ENCODE results near the gene UBE2O.

Gene UBE2O

DNA sequence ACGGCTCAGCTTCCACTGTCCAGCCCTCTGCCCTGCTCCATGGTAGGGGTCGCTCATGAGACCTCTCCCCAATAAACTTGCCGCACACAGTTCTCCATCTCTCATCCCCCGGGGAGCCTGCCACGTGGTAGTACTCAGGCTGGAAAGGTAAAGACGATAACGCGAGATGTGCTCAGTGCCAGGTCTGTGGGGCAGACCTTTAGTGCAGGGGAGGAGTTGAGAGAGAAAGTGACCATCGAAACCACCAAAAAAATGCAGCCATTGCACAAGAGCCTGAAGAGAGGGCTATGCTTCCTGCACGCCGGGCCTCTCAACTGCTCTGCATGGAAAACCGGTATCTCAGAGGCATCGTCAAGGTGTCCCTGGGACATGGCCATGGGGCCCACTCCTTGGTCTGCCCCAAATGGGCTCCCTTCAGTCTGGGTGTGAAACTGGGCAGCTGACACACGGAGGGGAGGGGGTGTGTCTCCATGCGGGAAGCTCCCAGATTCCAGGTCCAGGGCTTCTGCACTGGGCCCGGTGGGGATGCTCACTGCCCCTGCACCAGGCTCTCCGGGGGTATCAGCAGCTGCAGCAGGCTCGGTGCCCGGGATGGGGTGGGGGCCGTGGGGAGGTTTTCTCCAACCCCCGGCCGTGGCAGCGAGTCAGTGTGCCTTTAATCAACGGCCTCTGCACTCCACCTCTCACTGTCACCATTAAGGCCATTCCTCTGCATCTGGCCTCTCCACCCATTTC, 9.8 kb upstream of the UBE2O start:
- DNase-seq = no peak

DNA sequence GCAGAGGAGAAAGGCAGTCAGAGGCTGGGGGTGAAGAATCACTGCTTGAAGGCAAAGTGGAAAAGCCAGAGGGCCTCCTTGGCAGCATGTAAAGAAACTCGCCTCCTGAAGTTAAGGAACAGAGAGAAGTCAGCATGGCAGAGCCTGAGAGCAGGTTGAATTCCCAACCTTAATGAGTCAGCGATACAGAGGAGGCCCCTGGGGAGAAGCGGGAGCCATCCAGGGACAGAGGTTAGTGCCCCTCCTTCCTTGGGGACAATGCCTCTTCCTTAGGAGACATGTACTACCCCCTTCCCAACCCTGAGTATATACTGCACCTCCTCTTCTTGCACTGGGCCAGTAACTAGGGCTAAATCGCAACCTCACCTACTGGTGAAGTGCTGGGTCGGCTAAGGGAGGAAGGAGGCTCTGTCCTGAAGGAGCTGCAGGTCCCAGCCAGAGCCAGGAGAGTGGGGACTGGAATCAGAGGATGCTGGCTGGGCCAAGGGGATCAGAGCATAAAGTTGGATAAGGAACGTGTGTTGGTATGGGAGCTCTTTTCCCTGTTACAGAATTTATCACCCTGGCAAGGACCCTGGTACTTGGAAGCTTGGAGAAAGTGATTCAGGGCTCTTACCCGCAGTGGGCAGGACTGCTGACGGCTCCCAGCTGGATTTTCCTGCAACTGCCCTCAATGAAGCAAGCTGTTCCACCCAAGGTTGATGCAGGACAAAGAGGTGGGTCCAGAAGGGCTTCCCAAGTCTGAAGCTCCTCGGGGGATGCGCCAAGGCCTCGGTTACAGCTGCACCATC, 9.0 kb upstream of the UBE2O start:
- DNase-seq = no peak

DNA sequence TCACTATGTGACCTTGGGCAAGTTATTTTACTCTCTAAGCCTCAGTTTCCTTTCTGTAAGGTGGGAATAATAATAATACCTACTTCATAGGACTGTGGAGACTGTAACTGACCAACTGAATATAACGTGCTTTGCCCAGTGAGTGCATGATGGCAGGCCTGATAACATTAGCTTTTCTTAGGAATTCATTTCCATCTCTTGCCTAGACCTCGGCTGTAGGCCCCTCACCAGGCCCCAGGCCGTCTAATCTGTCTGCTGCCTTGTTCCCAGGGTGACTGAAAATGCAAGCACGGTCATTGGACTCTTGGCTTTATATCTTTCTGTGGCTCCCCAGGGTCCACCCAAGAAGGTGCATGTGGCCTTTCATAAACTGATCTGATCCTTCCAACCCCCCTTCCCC, 6.7 kb upstream of the UBE2O start:
- no peak for DNase-seq

DNA sequence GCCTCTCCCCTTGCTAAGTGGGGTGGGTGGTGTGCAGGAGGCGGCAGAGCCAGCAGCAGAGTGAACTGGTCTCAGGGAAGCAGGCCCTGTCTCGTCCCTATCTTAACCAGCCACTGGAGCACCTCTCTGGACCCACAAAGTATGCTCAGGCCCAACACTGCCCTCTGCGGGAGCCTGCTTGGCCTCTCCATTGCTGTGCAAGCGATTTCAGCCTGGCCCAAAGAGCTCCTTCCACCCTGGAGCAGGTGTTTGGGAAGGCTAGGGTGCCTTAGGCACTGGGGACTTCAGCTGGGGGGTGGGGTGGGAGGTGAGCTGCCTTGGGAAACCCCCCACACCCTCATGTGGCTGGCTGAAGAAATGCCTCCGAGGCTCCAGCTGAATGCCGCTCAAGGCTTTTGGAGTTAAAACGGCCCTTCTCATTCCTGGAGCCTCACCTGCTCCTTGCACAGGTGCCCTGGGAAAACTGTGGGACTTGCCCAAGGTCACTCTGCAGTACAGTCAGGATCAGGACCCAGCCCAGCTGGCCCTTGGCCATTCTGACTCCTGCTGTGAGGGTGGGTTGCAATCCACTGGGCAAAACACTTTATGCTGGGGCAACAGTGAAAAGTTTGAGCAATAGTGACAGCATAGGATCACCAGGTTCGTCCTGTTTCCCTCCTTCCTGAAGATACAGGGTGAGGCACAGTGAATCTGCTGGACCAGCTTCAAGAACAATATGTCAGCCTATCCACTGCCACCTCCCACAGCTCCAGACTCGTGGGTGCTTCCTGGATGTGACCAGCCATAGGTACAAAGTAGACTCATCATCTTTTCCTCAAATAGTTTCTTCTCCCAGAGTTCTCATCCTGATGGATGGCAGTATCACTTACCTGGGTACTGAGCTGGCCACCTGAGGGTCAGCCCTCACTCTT, 5.9 kb upstream of the UBE2O start:
- DNase-seq = peak; percentile 73 to 91

DNA sequence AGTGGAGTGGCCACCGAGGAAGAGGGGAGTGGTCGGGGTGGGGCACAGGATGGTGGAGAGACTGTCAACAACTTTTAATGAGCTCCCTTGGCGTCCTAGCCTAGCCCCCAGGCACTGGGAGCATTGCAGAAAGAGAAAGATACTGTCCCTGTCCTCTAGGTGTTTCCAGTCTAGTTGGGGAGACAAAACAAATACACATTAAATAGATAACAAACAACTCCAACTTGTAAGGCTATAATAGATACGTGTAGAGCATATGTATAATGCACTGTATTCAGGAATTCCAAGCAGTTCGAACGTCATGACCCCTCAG, 435 bp upstream of the UBE2O start:
- no peak for DNase-seq

DNA sequence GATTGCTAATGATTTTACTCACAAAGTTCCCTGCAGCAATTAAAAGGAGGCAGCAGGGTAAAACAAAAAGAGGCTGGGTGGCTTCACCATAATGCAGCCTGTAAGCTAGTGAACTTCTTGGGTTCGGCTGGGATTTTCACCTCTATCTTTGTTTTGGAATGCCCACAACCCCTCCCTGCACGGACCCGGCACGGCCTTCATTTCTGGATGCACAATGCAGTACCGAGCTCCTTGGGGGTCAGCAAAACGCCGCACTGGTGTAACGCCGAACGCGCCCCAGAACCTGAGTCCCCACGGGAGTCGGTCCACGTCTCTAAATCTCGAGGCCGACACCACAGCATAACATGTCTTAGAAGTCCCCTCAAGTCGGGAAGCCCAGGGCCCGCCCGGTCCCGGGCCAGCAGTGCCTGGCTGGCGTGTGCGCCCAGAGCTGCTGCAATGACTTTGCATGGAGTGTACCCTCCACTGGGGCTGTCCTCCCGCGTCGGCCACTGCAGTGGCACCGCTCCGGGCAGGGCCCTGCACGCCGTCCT, 759 bp downstream of the UBE2O start:
- peak; percentile 55 to 62 for DNase-seq

DNA sequence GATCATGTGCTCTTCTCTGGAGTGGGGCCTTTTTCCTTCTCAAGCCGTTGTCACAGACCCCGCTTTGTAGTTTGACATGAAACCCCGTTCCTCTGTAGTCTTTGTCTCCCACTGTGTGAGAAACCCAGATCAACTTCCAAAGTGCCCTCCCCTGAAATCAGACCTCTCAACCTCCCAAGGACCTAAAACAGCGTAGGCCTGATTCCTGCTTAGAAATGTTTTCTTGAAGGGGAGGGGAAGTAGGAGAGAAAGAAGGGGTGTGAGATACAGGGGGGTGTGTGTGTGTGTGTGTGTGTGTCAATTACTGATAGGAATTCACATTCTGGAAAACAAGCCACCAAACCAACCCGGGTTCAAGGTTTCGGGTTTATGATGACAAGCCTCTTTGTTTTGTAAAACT, 1.4 kb downstream of the UBE2O start:
- DNase-seq = peak in 1 of 2 experiments; percentile 34

DNA sequence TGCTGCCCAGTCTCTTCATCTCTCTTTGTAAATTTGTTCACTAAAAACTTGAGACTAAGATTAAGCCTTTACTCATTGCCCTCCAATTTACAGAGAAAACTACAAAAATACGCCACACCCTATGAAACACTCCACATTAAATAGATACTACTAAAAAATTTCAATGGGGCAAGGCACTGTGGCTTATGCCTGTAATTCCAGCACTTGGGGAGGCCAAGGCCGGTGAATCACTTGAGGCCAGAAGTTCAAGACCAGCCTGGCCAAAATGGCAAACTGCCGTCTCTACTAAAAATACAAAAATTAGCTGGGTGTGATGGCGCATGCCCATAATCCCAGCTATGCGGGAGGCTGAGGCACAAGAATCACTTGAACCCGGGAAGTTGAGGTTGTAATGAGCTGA, 3.8 kb downstream of the UBE2O start:
- DNase-seq = no peak

DNA sequence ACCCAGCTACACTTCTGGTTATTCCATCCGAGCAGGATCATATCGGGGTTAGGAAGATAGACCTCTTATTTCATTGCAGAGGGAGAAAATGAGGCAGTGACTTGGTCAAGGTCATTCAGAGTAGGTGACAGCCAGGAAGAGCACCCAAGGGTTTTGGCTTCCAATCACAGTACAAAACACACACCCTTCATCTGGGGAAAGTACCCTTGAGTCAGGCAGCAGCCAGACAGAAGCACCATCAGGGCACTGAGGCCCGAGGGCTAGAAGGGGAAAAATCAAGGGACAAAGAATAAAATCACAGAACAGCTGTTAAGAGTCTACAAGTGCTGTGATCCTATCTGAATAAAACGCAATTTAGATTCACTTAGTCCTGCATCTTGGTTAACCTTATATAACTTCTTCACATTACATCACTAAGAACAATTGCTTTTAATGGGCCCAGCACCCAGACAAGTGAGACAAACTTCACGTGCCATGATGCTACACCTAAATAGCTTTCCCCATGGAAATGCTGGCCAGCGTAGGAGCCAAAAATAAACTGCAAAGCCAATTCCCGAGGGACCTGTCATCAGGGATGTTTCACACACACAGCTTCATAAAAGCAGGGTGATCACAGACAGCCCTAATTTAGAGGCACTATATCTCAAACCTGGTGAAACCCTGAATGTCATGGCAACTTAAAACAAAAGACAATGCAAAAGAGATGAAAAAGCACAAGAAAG, 4.9 kb downstream of the UBE2O start:
- DNase-seq = peak; percentile 93 to 97

DNA sequence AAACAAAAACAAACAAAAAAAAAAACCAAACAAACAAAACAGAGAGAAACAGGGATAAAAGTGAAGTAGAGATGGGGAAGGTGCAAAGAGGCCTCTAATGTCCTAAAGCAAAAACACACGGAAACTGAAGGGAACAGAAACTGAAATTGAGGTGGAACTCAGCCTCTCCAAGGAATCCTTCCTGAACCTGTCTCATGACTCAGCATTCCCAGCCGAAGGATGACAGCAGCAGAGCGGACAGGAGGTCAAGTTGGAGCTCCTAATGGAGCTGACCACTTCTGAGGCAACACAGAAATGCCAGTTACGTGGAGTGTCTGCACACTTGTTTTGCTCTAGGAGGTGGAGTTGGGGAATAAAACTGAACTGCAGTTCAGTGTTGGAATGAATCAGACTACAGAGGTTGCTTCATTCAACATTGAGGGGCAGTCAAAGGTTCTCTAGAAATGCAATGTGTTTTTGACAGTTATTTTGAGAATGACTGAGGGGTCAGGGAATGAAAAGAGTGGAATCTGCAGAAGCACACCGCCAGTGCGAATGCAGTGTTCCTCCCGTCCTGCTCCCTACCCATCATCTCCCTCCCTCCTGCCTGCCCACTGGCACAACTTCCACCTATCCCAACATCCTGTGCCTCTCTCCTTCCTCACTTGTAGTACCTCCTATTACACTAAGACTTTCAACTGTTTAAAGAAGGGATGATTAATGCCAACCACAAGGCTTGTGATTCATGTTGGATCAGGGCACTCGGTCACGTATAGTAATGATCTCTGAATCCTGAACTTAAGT, 6.3 kb downstream of the UBE2O start:
- DNase-seq = no peak

DNA sequence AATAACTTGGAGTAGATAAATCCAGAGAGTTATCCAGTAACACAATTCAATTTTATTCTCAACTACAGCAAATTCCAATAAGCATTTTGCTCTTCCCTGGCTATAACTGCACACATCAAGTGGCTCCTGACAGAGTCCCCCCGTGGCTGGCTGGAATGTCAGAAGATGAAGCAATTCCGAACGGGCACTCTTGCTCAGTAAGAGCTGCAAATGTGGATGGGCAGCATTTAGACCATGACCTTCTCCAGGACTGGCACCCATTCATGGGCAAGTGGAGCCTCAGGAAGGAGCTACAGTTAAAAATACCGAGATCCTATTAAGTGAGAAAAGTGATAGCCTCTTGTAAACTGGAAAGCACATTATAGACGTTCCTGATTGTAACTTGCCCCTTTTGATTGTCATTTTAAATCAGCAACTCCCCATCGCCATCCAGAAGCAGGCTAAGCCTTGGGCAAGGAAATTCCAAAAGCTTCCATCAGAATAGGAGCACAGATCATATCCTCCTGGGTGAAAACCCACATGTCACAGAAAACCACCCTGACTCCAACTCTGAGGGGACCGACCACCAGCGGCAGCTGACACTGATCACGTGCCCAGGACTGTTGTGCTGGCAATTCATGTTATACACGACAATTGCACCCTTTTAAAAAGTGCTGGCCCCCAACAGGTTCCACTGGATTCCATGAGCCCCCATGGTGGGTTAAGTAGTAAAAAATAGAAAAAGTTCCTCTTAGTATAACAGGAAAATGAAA, 7.1 kb downstream of the UBE2O start:
- DNase-seq = no peak

DNA sequence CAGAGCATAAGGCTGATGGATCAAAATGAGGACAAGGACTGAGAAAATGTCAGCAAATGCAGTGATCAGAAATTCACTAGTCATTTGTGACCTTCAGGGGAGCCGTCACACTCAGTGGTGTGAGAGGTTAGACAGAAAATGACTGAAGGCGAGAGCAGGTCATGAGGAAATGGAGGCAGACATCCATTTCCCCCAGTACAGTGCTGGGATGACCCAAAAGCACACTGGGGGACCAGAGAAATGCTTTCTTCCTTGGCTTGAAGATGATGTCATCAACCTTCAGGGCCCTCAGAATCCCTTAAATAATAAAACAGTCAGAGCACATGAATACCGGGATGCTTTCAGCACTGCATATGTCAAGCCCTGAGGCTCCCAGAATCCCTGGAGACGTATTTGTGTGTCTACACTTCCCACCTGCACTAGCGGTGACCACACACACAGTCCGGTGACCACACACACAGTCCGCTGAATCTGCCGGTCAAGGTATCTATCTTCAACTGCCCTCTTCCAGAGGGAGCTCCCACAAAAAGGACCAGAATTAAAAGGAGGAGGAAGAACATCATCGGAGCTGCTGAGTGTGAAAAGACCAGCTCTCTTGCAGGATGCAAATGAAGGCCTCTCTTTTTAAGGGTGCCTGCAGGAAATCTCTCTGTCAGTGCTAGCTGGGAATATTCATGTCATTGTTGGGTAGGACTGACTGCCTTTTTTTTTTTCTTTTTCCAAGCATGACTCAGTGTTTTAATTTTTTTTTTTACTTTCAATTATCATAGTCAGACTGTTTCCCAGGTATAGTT, 8.2 kb downstream of the UBE2O start:
- DNase-seq = no peak

DNA sequence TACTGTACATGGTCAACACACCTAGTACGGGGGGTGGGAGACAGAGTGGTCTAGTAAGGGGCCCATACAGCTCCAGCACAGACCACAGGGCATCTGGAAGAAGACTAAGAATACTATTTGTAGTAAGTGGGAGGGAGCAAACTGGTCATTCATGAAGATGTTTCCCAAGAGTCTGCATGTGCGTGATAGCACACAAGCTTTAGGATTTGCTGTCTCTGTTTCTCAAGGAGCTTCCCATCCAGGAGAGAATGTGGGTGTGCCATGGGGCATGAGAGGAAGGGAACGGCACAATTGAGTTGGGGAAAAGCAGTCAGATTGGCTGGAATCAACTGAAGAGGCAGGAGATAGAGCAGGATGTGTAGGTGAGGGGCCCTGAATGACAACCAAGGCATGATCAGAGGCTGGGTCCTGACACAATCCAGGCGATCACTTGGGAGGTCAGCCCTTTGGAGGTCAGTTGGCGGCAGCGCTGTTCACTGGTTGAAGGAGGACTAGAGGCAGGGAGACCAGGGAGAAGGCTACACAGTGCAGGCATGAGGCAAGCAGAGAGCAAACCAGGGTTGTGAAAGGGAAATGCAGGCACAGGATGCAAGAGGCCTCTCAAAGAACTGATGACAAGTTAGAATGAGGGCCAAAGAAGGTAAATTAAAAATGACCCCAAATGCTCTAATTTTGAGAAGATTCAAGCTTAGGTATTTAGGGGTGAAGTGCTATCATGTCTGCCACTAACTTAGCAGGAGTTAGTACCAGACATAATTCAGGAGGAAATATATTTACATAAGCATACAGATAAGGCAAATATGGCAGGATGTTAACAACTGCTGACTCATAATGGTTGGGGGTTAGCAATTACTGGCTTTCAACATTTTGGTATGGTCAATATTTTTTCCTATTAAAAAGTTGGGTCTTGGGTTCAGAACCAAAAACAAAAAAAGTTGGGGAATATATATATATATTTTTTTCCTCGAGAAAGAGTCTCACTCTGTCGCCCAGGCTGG, 10.3 kb downstream of the UBE2O start:
- DNase-seq = no peak

DNA sequence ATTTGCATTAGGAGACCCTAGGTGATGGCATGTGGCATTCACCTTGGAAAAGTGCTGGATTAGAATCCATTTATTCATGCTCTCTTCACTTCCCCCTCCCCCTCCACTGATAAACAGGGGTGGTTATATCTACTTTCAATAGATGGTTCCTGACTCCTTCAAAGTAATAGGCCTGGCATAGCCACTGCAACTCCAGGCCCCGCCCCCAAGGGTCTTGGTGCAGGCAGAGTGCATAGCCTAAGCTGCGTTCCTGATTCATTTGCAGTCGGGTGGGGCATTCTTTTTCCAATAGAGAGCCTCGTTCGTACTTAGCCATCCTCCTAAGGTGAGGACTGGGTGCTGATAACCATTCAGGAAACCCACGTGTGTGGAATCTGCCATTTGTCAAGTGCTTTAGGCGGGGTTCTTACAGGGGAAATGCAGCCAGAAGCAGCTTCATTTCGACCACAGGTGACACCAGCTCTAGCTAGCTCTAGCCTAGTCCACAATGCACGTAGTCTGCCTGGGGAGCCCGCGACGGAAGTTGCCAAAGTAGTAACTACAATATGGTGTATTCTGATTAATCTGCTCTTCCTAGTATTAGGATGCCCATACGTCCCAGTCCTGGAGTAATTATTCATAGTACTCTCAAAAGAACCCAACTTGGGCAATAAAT, 11.1 kb downstream of the UBE2O start:
- DNase-seq = no peak

DNA sequence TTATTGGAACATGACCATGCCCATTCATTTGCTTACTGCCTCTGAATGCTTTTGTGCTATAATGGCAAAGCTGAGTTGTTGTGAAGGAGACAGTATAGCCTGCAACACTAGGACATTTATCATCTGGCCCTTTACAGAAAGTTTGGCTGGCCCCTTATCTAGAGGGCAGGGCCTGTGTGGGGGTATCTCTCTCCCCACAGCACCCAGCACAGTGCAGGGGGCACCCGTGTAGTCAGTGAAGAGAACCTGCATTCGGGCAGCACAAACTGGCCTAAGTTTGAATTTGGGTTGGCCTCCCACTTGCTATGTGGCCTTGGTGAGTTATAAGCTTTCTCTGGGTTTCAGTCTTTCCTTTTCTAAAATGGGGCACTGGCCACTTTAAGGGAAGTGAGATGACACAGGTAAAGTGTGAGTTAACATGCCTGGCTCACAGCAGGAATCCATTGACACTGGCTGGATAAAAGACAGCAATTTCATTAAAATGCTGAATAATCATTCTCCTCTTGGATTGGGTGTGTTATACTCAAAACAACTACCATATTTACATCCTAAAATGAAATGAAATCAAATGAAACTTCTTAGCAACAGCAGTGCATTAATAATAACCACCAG, 12.1 kb downstream of the UBE2O start:
- no peak for DNase-seq

DNA sequence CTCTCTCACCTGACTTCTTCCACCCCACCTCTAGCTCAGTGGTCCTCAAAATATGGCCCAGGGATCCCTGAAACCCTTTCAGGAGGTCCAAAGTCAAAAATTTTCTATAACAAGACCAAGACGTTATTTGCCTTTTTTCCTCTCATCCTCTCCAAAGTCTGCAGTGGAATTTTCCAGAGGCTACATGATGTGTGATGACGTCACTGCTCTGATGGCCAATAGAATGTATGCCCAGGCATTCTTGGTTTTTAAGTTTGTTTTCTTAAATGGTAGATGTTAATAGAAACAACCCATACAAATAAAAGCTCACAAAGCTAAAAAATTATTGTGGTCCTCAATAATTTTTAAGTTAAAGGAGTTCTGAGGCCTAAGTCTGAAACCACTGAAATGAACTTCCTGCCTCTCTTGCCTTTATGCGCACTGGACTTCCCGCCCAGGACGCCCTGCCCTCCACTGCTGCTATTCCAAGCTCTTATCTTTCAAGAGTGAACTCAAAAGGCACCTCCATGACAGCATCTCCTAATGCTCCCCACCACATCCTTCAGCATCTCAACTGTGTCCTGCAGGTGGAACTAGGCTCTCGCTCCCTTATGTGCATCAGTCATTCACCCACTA, 13.5 kb downstream of the UBE2O start:
- no peak for DNase-seq

DNA sequence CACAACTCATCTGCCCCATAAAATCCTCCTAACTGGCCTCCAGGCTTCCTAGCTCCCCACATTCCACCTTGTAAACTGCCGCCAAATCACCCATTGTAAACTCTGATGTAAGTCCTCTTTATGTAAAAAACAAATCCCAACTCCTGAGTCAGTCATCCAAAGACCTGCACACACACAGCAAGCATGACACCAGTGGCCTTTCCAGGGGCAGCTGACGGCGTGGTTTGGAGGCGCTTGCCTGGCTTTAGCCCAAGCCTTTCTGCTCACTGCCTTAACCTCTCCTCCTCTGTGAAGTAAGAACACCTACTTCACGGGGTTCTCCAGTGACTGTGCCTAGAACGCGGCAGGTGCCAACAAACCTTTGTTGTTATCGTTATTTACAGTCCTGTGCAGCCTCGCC, 14.0 kb downstream of the UBE2O start:
- DNase-seq = no peak

Measured in NCI-H524 (cell line).